ENCODE data around the gene EHMT1.
A peak's percentile ranks its signal among the peaks of the same experiment; 100 is the strongest.
"Not testable (repeated sequence)": the region's sequence is repeated elsewhere in the genome, so short reads cannot be mapped to it uniquely, and the experiment has no call there.

The EHMT1 gene

GRCh38 chr9:137707361-137707760 is 88.6 kb downstream of the EHMT1 start:
- no peak for FAIRE-seq
- no peak for DNase-seq (ENCODE audit: extremely low spot score, insufficient read length, low read depth)

- no peak for DNase-seq (ENCODE audit: extremely low spot score, insufficient read length, low read depth)
- no peak for FAIRE-seq
Measured at GRCh38 chr9:137708590-137709284, 89.9 kb downstream of the EHMT1 start.

- DNase-seq (ENCODE audit: extremely low spot score, insufficient read length, low read depth) (no peak), FAIRE-seq (no peak)
Measured at GRCh38 chr9:137709411-137710101, 90.8 kb downstream of the EHMT1 start.

- no peak for FAIRE-seq
Measured at GRCh38 chr9:137710704-137711103, 91.9 kb downstream of the EHMT1 start.

GRCh38 chr9:137711678-137712105 is 92.9 kb downstream of the EHMT1 start:
- FAIRE-seq (no peak), DNase-seq (ENCODE audit: extremely low spot score, insufficient read length, low read depth) (no peak)

More at GRCh38 chr9:137710704-137711103, 91.9 kb downstream of the EHMT1 start:
- DNase-seq (ENCODE audit: extremely low spot score, insufficient read length, low read depth) = no peak

GRCh38 chr9:137715321-137715720 is 96.5 kb downstream of the EHMT1 start:
- DNase-seq (ENCODE audit: extremely low spot score, insufficient read length, low read depth) = no peak
- no peak for FAIRE-seq

GRCh38 chr9:137715866-137716693 is 97.3 kb downstream of the EHMT1 start:
- not testable (repeated sequence) for FAIRE-seq; DNase-seq (ENCODE audit: extremely low spot score, insufficient read length, low read depth)

GRCh38 chr9:137716694-137717287 is 98.0 kb downstream of the EHMT1 start:
- FAIRE-seq = no peak
- no peak for DNase-seq (ENCODE audit: extremely low spot score, insufficient read length, low read depth)

- DNase-seq (ENCODE audit: extremely low spot score, insufficient read length, low read depth) = no peak
- no peak for FAIRE-seq
Measured at GRCh38 chr9:137717776-137718327, 99.0 kb downstream of the EHMT1 start.

GRCh38 chr9:137719194-137719593 is 100.4 kb downstream of the EHMT1 start:
- FAIRE-seq (no peak), DNase-seq (ENCODE audit: extremely low spot score, insufficient read length, low read depth) (no peak)

GRCh38 chr9:137720571-137721110 is 101.8 kb downstream of the EHMT1 start:
- no peak for DNase-seq (ENCODE audit: extremely low spot score, insufficient read length, low read depth)
- no peak for FAIRE-seq

- FAIRE-seq = peak; percentile 12
- DNase-seq (ENCODE audit: extremely low spot score, insufficient read length, low read depth) = no peak
Measured at GRCh38 chr9:137721479-137721878, 102.7 kb downstream of the EHMT1 start.

- DNase-seq (ENCODE audit: extremely low spot score, insufficient read length, low read depth) (no peak), FAIRE-seq (peak; percentile 58)
Measured at GRCh38 chr9:137721899-137722298, 103.1 kb downstream of the EHMT1 start.

- FAIRE-seq (no peak), DNase-seq (ENCODE audit: extremely low spot score, insufficient read length, low read depth) (no peak)
Measured at GRCh38 chr9:137722481-137722880, 103.7 kb downstream of the EHMT1 start.

- FAIRE-seq = peak; percentile 9
- DNase-seq (ENCODE audit: extremely low spot score, insufficient read length, low read depth) = not testable (repeated sequence)
Measured at GRCh38 chr9:137723356-137723755, 104.6 kb downstream of the EHMT1 start.

GRCh38 chr9:137723783-137724445 is 105.1 kb downstream of the EHMT1 start:
- DNase-seq (ENCODE audit: extremely low spot score, insufficient read length, low read depth) = no peak
- FAIRE-seq = no peak

GRCh38 chr9:137724818-137725240 is 106.0 kb downstream of the EHMT1 start:
- no peak for DNase-seq (ENCODE audit: extremely low spot score, insufficient read length, low read depth)
- FAIRE-seq = no peak

GRCh38 chr9:137725598-137725997 is 106.8 kb downstream of the EHMT1 start:
- FAIRE-seq = no peak
- no peak for DNase-seq (ENCODE audit: extremely low spot score, insufficient read length, low read depth)

GRCh38 chr9:137726336-137726735 is 107.5 kb downstream of the EHMT1 start:
- not testable (repeated sequence) for DNase-seq (ENCODE audit: extremely low spot score, insufficient read length, low read depth)
- peak; percentile 94 for FAIRE-seq

All from GM18507 (cell line).